LNCAP (cell line): ENCODE results near the gene PHLDB2.

Source experiments
- TF ChIP-seq, protein P1 (sequence below): fragments of 450-650 bp; IDR thresholded peaks from 2 replicates; pipeline ENCODE4 v1.5.1; 2017; ENCODE audit warnings: mild to moderate bottlenecking

Gene PHLDB2

DNA sequence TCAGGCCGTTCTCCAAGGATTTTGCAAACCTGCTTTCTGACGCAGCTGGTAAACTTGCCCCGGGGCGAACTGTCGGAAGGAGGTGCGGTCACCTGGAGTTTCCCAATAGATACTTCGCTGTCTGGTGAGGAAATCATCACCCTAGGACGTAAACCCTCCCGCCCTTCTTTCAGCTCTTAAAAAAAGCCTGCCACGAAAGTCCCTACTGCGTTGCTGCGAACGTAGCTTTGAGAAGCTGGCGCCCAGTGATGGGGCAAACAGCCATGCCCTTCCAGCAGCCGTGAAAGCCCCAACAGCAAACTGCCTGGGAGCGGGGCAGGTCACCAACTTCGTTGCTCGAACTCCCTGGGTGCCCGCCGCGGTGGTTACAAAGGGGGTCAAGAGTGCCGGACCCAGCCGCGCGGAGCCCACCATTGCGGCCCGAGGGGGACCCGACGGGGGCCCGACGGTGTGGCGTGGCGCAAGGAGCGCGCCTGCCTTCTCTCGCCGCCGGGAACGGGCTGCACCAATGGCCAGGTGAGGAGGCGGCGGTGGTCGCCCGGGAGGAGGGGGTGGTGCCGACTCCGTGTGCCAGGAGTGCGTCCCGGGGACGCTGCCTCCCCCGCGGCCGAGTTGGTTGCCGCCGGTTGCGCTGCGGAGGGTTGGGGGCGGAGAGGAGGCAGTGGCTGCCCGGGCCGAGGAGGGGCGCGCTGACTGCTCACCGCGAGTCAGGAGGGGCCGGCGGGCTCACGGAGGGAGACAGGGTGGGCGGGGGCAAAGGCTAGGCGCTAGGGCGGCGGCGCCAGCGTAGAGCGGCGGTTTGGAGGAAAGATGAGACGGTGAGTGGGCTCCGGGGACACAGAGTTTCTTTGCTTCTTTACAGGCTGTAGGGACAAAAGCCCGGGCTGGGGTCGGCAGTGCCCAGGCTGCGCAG, at the start of gene PHLDB2:
Gene PHLDB2, plus strand, starts transcription at position 205 of the 913 bp plus-strand sequence. CDS start 24,813 bp downstream, outside the sequence.
- TF ChIP-seq, protein P1, sequence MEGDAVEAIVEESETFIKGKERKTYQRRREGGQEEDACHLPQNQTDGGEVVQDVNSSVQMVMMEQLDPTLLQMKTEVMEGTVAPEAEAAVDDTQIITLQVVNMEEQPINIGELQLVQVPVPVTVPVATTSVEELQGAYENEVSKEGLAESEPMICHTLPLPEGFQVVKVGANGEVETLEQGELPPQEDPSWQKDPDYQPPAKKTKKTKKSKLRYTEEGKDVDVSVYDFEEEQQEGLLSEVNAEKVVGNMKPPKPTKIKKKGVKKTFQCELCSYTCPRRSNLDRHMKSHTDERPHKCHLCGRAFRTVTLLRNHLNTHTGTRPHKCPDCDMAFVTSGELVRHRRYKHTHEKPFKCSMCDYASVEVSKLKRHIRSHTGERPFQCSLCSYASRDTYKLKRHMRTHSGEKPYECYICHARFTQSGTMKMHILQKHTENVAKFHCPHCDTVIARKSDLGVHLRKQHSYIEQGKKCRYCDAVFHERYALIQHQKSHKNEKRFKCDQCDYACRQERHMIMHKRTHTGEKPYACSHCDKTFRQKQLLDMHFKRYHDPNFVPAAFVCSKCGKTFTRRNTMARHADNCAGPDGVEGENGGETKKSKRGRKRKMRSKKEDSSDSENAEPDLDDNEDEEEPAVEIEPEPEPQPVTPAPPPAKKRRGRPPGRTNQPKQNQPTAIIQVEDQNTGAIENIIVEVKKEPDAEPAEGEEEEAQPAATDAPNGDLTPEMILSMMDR = no peak

DNA sequence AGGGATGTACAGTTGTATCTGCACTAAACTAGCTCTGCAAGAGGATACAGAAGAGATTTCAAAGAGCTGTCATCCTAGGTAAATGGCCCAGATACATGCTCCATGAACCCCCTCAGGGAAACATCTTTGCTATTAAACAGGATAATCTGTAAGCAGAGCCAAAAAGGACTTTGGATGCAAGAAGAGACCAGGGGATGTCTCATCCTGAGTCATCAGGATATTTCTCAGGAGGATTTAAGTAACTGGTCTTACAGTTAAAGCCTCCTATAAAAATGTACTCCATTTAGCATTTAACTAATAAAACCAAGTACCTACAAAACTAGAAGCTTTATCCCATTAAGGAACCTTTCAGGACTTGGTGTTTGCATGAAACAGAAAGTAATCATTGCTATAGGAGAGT, 48.2 kb upstream of the PHLDB2 start:
- TF ChIP-seq, protein P1 = no peak

DNA sequence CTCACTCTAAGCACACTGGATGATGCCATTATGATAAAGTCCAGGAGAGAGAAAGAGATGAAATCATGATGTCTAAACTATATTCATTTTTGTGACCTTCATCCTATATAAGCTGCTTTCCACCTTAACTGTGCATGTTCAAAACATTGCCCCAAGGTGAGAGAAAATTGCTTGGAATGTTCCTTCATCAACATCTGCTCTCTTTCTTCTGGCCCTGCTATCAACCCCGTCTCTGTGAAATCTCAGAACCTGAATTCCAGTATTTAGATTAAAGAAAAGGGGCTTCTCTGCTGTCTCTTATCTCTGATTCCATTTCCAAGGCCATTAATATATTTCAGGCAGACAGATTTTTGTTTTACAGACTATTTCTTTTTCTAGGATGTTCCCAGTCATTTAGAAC, 47.3 kb upstream of the PHLDB2 start:
- TF ChIP-seq, protein P1 = no peak

DNA sequence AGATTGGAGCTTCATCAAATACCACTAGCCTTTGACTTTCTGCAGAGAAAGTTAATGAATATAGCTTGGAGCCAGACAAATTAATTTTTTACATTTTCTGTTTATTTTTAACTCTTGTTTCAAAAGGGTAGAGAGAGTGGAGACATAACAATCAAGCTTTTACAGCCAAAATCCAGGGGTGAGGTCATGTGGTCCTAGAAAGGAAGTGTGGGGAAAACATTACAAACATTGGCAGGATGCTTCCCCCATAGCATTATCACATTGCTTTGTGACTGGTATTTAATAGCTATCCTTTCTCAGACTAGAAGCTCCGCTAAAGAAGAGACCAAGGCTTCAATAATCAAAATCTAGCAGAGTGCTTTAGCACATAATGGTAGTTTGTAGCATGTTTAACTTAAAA, 46.4 kb upstream of the PHLDB2 start:
- TF ChIP-seq, protein P1 = no peak

DNA sequence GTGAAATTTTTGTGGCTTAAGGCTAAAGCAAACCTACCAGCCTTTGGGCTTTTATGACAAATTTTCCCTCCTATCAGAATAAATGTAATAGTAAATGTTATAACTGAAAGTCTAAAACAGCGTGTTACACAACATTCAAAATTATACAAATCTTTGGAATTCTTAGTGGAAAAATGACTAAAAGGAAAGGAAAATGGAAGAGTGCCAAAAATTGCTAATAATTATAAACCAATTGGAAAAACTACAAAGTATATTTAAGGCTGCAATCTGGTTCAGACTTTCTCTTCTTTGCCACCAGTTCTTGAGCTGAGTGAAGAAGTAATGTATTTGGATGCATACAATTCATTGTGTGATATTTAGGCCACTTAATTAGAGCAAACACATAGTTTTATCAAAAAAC, 45.6 kb upstream of the PHLDB2 start:
- TF ChIP-seq, protein P1 = no peak

DNA sequence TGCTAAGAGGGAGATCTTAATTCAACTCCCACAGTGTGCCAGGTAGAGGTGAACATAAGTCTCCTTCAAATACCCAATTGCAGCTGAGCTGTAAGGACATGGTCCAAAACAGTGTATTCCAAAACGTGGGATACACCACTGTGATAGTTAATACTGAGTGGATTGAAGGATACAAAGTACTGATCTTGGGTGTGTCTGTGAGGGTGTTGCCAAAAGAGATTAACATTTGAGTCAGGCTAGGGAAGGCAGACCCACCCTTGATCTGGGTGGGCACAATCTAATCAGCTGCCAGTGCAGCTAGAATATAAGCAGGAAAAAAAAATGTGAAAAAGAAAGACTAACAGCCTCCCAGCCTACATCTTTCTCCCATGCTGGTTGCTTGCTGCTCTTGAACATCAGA, 45.1 kb upstream of the PHLDB2 start:
- TF ChIP-seq, protein P1 = no peak

DNA sequence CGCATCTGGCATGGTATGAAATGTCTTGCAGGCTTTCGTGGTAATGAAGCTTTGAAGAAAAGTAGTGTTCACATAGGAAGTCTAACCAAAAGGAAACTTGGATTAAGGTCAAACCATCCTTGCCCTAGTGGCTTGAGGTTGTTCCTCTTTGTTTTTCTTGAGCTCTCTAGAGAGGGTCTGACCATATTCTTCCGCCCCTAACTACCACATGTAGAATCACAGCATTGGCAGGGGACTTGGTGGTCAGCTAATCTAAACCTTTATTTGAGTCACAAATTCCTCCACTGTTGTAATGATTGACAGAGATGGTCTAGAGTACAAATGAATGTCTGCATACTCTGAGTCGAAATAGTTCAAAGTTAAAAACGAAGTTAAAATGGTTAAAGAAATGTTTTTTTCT, 39.1 kb upstream of the PHLDB2 start:
- TF ChIP-seq, protein P1 = no peak
